AG10803 (cell line): ENCODE results near the gene CYP20A1.
"Not testable (repeated sequence)": the region's sequence is repeated elsewhere in the genome, so short reads cannot be mapped to it uniquely, and the experiment has no call there.

Experiments used
- DNase-seq: peaks from one replicate; pipeline ENCODE4 v3.0.0; 2010; ENCODE audit warnings: low read depth
- H3K4me3 ChIP-seq: 2 replicates; pipeline ENCODE4 v1.5.1; 2011; ENCODE audit warnings: mild to moderate bottlenecking, low read length, control low read depth
- TF ChIP-seq, protein P1 (sequence below): conservative IDR thresholded peaks from 2 replicates; pipeline ENCODE4 v1.5.1; 2011; ENCODE audit warnings: mild to moderate bottlenecking, low read length, control low read depth, inconsistent platforms

CYP20A1 gene, protein sequence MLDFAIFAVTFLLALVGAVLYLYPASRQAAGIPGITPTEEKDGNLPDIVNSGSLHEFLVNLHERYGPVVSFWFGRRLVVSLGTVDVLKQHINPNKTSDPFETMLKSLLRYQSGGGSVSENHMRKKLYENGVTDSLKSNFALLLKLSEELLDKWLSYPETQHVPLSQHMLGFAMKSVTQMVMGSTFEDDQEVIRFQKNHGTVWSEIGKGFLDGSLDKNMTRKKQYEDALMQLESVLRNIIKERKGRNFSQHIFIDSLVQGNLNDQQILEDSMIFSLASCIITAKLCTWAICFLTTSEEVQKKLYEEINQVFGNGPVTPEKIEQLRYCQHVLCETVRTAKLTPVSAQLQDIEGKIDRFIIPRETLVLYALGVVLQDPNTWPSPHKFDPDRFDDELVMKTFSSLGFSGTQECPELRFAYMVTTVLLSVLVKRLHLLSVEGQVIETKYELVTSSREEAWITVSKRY

DNA sequence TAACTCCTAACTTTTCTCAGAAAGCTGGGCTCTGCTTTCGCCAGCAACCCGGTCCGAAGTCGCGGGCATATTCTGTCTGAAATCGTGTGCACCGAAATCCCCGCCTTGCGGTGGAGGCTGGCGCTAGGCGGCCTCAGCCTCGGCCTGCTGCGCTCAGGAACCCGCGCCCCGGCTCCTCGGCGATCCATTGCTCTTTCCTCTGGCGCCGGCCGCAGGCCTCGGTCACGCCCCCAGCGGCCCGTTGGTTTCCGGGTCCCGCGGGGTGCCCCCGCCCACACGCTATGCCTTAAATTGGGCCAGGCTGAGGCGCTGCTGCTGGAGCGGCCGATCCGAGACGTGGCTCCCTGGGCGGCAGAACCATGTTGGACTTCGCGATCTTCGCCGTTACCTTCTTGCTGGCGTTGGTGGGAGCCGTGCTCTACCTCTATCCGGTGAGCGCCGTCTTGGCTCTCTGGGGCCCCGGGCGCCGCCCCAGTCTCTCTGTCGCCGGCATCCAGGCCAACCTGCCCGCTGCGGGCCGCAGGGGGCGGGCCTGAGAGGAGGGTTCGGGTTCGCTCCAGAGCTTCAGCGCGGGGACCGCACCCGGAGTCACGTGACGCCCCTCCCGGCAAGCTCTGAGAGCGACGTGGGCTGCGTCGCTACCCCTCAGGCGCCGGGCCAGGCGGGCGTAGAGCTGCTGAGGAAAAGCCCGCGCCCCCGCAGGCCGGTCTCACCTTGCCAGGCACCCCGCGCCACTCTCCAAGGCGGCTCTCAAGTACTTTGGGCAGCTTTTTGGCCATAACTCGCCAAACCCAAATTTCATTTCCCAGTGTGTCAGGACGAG, at the start of gene CYP20A1:
TSS of gene CYP20A1 (plus strand) at position 315 of the 823 bp plus-strand sequence. CDS start at position 360, 45 bp downstream.
- peak; percentile 96 for DNase-seq
- TF ChIP-seq, protein P1, sequence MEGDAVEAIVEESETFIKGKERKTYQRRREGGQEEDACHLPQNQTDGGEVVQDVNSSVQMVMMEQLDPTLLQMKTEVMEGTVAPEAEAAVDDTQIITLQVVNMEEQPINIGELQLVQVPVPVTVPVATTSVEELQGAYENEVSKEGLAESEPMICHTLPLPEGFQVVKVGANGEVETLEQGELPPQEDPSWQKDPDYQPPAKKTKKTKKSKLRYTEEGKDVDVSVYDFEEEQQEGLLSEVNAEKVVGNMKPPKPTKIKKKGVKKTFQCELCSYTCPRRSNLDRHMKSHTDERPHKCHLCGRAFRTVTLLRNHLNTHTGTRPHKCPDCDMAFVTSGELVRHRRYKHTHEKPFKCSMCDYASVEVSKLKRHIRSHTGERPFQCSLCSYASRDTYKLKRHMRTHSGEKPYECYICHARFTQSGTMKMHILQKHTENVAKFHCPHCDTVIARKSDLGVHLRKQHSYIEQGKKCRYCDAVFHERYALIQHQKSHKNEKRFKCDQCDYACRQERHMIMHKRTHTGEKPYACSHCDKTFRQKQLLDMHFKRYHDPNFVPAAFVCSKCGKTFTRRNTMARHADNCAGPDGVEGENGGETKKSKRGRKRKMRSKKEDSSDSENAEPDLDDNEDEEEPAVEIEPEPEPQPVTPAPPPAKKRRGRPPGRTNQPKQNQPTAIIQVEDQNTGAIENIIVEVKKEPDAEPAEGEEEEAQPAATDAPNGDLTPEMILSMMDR = peak; percentile 45
- peak within 1 kb of the TSS; percentile 75 for H3K4me3 ChIP-seq

DNA sequence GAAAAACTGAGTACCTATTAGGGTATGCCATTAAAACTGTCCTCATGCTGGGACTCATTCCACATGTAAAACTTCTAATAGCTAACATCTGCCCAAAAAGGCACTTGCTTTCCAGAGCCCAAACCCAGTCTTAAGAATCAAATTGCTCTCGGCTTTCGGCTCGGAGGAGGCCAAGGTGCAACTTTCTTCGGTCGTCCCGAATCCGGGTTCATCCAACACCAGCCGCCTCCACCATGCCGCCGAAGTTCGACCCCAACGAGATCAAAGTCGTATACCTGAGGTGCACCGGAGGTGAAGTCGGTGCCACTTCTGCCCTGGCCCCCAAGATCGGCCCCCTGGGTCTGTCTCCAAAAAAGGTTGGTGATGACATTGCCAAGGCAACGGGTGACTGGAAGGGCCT, 48.3 kb upstream of the CYP20A1 start:
- not testable (repeated sequence) for H3K4me3 ChIP-seq, DNase-seq

DNA sequence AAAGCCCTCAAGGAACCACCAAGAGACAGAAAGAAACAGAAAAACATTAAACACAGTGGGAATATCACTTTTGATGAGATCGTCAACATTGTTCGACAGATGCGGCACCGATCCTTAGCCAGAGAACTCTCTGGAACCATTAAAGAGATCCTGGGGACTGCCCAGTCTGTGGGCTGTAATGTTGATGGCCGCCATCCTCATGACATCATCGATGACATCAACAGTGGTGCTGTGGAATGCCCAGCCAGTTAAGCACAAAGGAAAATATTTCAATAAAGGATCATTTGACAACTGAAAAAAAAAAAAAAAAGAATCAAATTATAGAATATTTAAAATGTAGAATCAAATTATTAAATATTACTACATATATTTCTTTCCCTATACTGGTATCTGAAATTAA, 47.8 kb upstream of the CYP20A1 start:
- H3K4me3 ChIP-seq, DNase-seq: not testable (repeated sequence)

DNA sequence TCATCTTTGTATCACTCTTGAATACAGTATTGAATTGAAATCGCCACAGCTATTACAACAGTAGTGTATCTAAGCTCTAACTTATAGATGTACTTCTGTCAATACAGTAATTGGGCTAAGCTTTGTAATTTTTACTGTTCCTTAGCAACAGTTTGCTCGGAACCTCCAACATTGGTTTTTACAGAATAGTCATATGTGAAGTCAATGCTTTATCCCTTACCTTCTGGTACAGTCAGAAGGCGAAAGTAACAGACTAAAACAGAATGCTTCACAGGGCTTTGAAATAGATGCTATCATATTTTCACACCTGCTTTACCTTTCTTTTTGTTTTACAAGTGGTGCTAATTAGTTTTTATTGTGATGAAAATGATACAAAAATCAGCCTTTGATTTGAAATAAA, 46.9 kb upstream of the CYP20A1 start:
- no peak for DNase-seq
- H3K4me3 ChIP-seq = no peak overlapping the region
- TF ChIP-seq, protein P1 = no peak

DNA sequence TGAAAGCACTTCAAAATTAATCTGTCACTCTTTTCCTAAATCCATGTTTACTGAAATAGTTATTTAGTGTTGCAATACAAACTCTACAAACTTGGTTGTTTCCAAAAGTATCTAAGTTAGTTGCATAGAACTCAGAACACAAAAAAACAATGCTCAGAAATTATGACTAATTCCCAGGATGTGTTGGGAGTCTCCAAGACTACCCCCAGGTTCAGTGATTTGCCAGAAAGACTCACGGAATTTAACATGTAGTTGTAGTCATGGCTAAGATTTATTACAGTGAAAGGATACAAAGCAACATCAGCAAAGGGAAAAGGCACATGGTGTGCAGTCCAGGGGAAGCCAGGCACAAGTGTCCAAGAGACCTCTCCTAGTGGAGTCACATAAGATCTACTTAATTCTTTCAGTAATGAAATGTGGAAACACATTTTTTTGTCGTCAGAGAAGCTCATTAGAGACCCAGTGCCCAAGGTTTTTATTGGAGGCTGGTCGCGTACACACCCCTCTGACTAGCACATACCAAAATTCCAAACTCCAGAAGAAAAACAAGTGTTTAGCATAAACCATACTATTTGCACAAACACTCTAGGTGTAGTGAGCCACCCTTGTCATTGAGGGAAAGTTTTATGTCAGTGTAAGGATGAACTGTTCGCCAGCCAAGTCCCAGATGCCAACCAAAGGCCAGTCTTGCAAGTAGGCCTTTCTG, 43.3 kb upstream of the CYP20A1 start:
- H3K4me3 ChIP-seq = no peak overlapping the region
- TF ChIP-seq, protein P1 = no peak
- peak; percentile 31 for DNase-seq

DNA sequence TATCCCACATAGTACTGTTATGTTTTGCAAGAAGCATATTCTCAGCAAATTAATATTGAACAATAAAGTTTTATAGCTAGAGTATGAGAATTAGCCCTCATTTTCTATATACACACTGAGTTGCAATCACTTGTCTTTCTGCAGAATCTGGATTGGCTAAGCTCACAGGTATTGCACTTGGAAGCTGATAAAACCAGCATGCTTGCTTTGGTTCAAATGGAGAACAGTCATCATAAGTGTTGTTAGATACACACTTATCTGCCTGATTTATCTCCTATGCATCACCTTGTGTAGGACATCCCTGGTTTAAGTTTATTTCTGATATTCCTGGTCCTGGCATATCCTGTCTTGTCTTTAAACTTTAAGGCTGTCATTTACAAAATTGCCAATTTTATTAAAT, 38.0 kb upstream of the CYP20A1 start:
- no peak overlapping the region for H3K4me3 ChIP-seq
- TF ChIP-seq, protein P1 = no peak
- no peak for DNase-seq

DNA sequence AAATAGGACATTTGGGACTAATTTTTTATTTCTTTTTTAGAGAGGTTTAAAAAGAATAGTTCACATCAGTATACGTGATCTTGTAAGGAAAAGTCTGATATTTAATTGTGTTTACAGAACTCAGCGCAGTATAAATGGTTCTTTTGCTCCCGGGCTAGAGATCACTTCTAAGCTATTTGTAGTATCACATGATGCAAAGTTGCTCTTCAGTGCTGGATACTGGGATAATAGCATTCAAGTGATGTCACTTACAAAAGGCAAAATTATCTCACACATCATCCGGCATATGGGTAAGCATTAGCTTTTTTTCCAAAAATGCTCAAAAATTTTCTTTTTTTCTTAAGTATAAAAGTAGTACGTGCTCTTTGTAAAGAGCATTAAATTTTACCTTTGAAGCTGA, 37.4 kb upstream of the CYP20A1 start:
- H3K4me3 ChIP-seq = no peak overlapping the region
- TF ChIP-seq, protein P1 = no peak
- no peak for DNase-seq
